Right cardiac atrium (tissue), 5 donors: ENCODE results near the gene REC8. TPM values are rescaled to one million over a fixed set of nuclear protein-coding genes. Genes with fewer than 3 reads are reported as not detected.

ENCODE experiments used
- ATAC-seq, 2 donors: fragments of 200-7000 bp; cut with Tn5 transposase; one replicate each; pipeline versions ENCODE4 v1.8.0 to v1.9.1; 2020; ENCODE audit warnings: moderate library complexity in 2 of 2, mild to moderate bottlenecking in 1 of 2
- DNase-seq, 3 donors: peaks; one replicate each; pipeline ENCODE4 v3.0.0-alpha.2; 2020
- H3K27ac ChIP-seq: one replicate; pipeline ENCODE4 v1.5.1; 2013; ENCODE audit warnings: mild to moderate bottlenecking, low read length, control low read depth, moderate library complexity
- H3K27me3 ChIP-seq: one replicate; pipeline ENCODE4 v1.6.1; 2013; ENCODE audit not compliant: control insufficient read depth, insufficient read depth
- H3K4me1 ChIP-seq: one replicate; pipeline ENCODE4 v1.6.1; 2013; ENCODE audit warnings: low read length; ENCODE audit not compliant: control insufficient read depth, insufficient read depth
- H3K4me3 ChIP-seq: one replicate; pipeline ENCODE4 v1.5.1; 2013; ENCODE audit warnings: low read length, control low read depth
- H3K9me3 ChIP-seq: one replicate; pipeline ENCODE4 v1.6.1; 2013; ENCODE audit warnings: low read length; ENCODE audit not compliant: control insufficient read depth
- WGBS: extraction: QIAGEN DNeasy Blood & Tissue Kit; methylation state at CpG from one replicate; pipeline ENCODE4 v1.1.7; 2013; 5-methylcytosine and 5-hydroxymethylcytosine counted together
- intact Hi-C, 4 donors: fragments of 100-400 bp; cut with DNase I; formaldehyde crosslinking; loops; one replicate each; pipeline versions ENCODE4 v1.11.0 to v1.14.0; 2022 to 2023
- polyA plus RNA-seq: library from polyadenylated mRNA; stranded (reverse); fragments of 200-250 nt; gene quantifications from one replicate; pipeline ENCODE4 v1.2.3, GENCODE V29; 2013
- total RNA-seq, 4 donors: library from RNA; stranded (reverse); fragmentation: NEBNext Ultra II Directional; extraction: Animal tissue kit (Norgen Biotek cat#: 25700); gene quantifications; one replicate each; pipeline ENCODE4 v1.2.1, GENCODE V29; 2021
- donor health status: healthy with polysubstance abuse.
- donor health status: DM: no; HTN: yes; CAD: no.
- donor health status: DM: no; HTN: no; CAD: no.
- donor health status: DM: no; HTN: yes; CAD: no; lungs with severe emphysema.
- donor health status: DM: yes; HTN: yes; CAD: no.

REC8 gene
- total and polyA plus RNA-seq, 5 donors: 1.9 to 5.8 (median 3.5) TPM

DNA sequence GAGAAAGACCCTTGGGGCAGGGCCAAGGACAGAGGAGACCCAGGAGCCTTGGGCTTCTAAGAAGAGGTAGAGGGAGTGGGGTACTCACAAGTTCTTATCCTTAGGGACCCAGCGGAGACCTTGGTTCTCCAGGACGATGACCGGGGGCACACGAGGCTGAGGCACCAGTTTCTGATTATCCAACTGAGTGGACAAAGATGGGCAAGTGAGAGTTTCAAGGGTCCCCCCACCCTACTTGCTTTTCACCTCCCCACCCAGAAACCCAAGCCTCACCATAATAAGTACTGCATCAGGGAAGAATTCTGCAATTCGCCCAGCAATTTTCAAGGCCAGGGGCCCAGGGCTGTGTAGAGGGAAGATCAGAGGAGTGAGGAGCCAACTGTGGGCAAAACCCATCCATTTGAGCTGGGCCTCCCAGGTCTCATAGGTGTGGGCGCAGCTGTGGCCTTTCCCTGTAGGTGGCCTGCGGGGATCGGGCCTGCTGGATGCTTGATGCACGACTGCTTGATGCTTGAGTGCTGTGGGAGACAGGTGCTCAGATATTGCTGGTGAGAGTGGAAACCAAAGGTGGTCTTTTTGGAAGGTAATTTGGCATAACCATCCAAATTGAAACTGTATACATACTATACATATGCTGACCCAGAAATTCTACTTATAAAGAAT, 32.5 kb upstream of the REC8 start:
- peaks cover 2% of the 10 kb centered on the region for H3K4me1 ChIP-seq
- WGBS: 89% methylated on average over 9 of the region's 9 CpGs
- ATAC-seq (no peak), DNase-seq (no peak)
- no peaks in the 10 kb centered on the region for H3K27me3 ChIP-seq
- no peak overlapping the region for H3K4me3 ChIP-seq
- H3K9me3 ChIP-seq: no peaks in the 10 kb centered on the region
- H3K27ac ChIP-seq: no peak overlapping the region
- intact Hi-C loops: no loop called here

DNA sequence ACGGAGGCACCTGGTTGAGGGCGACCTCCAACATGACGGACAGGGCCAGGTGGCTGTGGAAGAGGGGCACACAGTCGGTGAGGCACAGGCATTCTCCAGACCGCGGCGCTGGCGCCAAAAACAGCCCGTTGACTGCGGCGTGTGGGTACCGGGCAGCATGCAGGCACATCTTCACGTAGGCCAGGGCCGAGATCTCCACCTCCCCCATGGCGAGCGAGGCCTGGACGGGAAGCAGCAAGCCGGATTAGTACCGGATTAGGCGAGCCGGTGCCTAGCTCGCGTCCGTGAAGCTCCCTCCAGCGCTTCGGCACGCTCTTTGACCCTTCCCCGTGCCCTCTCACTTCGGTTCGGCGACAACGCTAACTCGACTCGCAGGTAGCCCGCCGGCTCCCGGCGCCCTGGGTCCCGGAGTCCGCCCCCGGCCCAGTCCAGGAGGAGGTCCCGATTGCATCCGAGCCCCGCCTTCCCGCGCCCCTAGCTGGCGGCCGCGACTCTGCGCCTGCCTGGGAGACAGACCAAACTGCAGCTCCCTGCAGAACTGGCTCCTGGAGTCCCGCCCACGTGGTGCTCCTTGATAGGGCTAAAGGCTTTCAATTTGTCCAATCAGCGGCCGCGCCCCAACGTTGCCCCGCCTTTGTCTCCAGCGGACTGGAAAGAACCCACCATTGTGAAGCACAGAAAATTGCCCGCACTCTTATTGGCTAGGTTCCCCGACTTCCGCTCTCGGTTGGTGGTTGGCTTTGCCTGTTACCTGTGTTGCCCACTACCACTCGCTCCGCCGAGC, 30.6 kb upstream of the REC8 start, which contains the start of gene EMC9:
Gene EMC9, minus strand, starts transcription at position 495 of the 784 bp plus-strand sequence. Its CDS starts 287 bp downstream, at position 208.
- intact Hi-C loops: no loop called here
- Histone ChIP-seq H3K9me3 (no peaks in the 10 kb centered on the region), H3K27ac (peak within 1 kb of the TSS; percentile 98), H3K4me3 (peak within 1 kb of the TSS; percentile 75), H3K4me1 (peaks cover 6% of the 10 kb centered on the region), H3K27me3 (no peaks in the 10 kb centered on the region)
- ATAC-seq: peak; percentile 95 to 96
- peak; percentile 100 for DNase-seq
- under 1% methylated on average over 65 of the region's 65 CpGs for WGBS

DNA sequence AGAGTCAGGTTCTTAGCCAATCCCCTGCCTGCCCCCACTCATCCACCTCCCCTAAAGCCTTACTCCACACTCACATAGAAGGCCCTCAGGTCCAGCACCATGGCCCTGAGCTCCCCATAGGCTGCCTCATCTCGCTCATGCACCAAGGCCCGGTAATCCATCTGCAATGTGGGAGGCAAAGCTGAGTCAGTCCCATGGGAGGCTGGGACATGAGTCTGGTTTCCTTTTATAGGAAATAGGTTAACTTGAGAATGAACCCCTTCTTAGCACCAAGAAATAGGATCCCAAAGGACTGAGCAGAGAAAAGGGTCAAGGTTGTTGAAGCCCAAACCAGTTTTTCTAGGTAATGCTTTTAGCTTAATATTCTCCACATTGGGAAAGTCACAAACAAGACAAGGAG, 28.4 kb upstream of the REC8 start:
- WGBS: 59% methylated on average over 2 of the region's 2 CpGs
- ATAC-seq: no peak

DNA sequence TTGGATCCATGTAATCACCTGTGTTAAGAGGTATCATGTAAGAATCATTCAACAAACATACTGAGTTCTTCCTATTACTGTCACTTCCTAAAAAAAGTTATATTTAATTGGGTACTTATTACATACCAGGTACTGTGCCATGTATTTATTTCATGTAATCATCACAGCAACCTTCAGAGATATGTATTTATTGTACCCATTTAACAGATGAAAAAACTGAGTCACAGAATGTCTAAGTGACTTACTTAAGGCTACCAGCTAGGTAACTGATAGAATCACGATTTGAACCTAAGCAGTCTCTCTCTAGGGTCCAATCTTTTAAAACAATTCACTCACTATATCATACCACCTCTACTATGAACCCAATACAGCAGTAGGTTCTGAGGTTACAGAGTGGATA, 27.4 kb upstream of the REC8 start:
- H3K4me1 ChIP-seq: peaks cover 13% of the 10 kb centered on the region
- intact Hi-C loops: no loop called here
- ATAC-seq: no peak
- H3K27ac ChIP-seq: no peak overlapping the region
- DNase-seq: no peak
- H3K27me3 ChIP-seq: no peaks in the 10 kb centered on the region
- WGBS: 86% methylated on average over 1 of the region's 1 CpG
- H3K4me3 ChIP-seq: no peak overlapping the region
- H3K9me3 ChIP-seq: no peaks in the 10 kb centered on the region

More for the DNA sequence above, 28.4 kb upstream of the REC8 start:
- H3K4me3 ChIP-seq: no peak overlapping the region
- no peaks in the 10 kb centered on the region for H3K9me3 ChIP-seq
- H3K27ac ChIP-seq: no peak overlapping the region
- no peak for DNase-seq
- no peaks in the 10 kb centered on the region for H3K27me3 ChIP-seq
- H3K4me1 ChIP-seq: peaks cover 12% of the 10 kb centered on the region
- intact Hi-C loops: no loop called here

DNA sequence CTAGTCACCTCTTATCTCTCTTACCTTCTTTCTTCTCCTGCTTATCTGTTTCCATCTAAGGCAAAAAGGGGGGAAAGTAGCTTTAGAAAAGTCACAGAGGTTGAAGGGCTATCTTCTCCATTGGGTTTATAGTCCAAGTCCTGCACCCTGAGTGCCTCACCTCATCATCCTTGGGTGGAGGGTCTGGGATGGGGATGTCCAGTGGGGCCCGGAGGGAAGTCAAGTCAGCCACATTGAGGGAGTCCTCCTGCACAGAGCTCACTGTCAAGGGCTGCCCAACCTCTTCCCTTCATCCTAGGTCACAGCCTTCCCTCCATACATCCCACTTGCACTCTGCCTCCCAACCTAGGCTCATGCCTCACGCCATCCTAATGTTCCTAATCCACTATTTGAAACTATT, 26.7 kb upstream of the REC8 start:
- ATAC-seq: no peak
- H3K9me3 ChIP-seq: no peaks in the 10 kb centered on the region
- no peak overlapping the region for H3K27ac ChIP-seq
- H3K4me1 ChIP-seq: peaks cover 12% of the 10 kb centered on the region
- WGBS: 97% methylated on average over 2 of the region's 2 CpGs
- no peak for DNase-seq
- no peak overlapping the region for H3K4me3 ChIP-seq
- intact Hi-C loops: no loop called here
- H3K27me3 ChIP-seq: no peaks in the 10 kb centered on the region

DNA sequence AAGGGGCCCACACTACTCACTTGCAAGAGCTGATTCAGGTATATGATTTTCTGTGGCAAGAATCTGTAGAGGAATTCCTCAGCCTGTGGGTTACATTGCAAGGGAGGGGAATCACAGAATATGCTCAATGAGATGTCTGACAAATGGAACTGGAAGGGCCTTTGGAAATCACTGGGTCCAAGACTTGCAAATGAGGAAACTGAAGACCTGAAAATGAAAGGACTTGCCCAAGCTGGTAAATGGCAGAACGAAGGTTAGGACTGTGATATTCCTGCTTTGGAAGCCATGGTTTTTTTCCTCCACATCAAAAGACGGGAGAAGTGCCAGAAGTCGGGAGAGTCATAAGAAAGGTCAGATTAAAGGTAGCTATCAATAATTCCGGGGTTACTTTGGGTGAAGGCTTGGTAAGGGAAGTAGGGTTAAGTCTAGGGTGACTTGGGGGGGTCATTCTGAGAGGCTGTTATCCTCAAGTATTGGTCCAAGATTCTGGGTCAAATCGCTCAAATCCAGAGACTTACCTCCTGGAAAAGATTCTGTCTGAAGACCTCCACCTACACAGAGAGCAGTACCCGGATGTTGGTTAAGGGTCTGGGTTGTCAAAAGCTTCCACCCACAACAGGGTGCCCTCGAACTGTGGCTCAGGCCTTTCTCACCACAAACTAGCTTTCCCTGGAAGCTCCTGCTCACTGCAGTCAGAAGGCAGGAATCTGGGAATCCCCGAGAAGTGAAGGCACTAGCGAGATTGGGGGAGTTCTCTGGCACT, 26.0 kb upstream of the REC8 start:
- DNase-seq: no peak
- intact Hi-C loops: no loop called here
- Histone ChIP-seq H3K27me3 (no peaks in the 10 kb centered on the region), H3K27ac (peak overlapping the region; percentile 95), H3K4me3 (peak overlapping the region; percentile 57), H3K9me3 (no peaks in the 10 kb centered on the region), H3K4me1 (peaks cover 12% of the 10 kb centered on the region)
- 18% methylated on average over 9 of the region's 9 CpGs for WGBS
- no peak for ATAC-seq

DNA sequence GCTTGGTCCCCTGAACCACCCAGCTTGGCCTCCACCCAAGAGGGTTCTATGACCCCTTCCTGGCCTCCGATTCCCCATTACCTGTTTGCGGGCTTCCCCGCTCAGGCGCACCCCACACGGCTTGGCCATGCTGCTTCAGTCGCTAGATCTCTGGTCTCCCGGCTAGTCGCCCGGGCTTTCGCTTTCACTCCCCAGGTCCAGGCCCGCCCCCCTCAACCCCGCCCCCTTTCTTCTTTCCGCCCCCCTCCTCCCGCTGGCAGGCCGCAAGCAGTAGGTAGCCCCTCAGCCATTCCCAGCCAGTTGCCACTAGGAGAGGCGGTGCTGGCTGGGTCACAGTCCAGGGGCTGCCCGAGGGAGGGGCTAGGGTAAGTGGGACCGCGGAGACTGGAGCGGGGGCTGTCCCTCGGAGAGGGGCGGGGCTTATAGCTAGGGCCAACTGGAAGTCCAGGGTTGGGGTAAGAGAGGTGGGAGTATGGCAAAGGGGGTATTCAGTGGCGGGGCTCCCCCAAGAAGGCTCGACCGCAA, 25.4 kb upstream of the REC8 start, which contains the start of gene PSME2:
Gene PSME2, minus strand, starts transcription at position 158 of the 525 bp plus-strand sequence. Its CDS starts 29 bp downstream, at position 129.
- peak; percentile 88 to 91 for ATAC-seq
- DNase-seq: peak; percentile 97 to 98 (median 97)
- Histone ChIP-seq H3K27ac (peak within 1 kb of the TSS; percentile 95), H3K27me3 (no peaks in the 10 kb centered on the region), H3K9me3 (no peaks in the 10 kb centered on the region), H3K4me3 (peak within 1 kb of the TSS; percentile 89), H3K4me1 (peaks cover 12% of the 10 kb centered on the region)
- intact Hi-C loops: no loop called here
- under 1% methylated on average over 25 of the region's 25 CpGs for WGBS

DNA sequence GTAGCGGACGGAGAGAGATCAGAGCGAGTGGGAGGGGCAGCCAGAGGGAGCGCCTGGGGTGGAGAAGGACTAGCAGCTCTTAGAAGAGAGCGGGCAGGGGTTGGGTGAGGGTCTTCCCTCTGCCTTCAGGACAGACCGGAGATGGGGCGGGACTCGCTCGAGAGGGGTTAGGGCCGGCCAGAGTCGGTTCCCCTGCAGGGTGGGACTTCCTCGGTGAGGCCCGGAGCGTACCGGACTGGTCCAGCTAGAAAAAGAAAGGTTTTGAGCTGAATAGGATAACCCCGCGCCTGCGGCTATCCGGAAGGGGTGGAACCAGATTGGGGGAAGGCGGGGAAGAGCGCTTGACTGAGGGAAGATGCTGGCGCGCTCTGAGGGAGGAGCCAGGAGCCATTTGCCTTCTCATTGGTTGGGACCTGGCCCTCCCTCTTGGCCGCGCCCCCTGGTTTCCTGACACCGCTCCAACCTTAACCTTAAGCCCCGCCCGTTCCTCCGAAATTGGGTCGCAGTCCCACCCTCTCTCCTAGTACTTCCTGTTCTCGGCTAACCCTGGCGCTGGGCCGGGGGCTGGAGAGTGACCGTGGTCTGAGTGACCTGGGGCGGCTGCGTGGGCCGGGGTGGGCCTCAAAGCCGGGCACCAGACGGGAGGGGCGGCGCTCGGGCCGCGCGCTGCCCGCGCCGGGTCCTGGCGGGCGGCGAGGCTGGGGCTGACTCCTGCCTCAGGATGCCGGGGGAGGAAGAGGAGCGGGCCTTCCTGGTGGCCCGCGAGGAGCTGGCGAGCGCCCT, 24.7 kb upstream of the REC8 start, which contains the start of gene RNF31:
Gene RNF31, plus strand, starts transcription at position 521 of the 783 bp plus-strand sequence. Its CDS starts 201 bp downstream, at position 722.
- no peaks in the 10 kb centered on the region for H3K27me3 ChIP-seq
- under 1% methylated on average over 57 of the region's 57 CpGs for WGBS
- peak within 1 kb of the TSS; percentile 89 for H3K4me3 ChIP-seq
- peaks cover 12% of the 10 kb centered on the region for H3K4me1 ChIP-seq
- peak; percentile 95 to 97 for ATAC-seq
- DNase-seq: peak; percentile 99
- intact Hi-C loops: no loop called here
- H3K27ac ChIP-seq: peak within 1 kb of the TSS; percentile 95
- no peaks in the 10 kb centered on the region for H3K9me3 ChIP-seq

DNA sequence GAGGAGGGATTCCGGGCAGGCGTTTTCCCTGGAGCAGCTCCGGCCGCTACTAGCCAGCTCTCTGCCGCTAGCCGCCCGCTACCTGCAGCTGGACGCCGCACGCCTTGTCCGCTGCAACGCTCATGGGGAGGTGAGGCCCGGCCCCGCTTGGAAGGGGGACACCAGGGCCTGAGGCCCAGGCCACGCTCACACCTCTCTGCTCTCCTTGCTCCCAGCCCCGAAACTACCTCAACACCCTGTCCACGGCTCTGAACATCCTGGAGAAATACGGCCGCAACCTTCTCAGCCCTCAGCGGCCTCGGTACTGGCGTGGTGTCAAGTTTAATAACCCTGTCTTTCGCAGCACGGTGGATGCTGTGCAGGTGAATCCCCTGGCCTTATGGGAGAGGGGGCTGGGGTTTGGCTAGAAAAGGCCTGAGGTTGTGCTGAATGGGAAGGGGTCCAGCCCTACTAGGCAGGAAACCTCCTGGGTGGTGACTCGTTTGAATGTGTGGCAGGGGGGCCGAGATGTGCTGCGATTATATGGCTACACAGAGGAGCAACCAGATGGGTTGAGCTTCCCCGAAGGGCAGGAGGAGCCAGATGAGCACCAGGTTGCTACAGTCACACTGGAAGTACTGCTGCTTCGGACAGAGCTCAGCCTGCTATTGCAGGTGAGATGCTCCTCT, 24.0 kb upstream of the REC8 start:
- H3K27ac ChIP-seq: peak overlapping the region; percentile 77
- H3K4me3 ChIP-seq: peak overlapping the region; percentile 89
- DNase-seq: no peak
- peaks cover 12% of the 10 kb centered on the region for H3K4me1 ChIP-seq
- no peaks in the 10 kb centered on the region for H3K27me3 ChIP-seq
- WGBS: 7% methylated on average over 29 of the region's 29 CpGs
- intact Hi-C loops: no loop called here
- no peak for ATAC-seq
- no peaks in the 10 kb centered on the region for H3K9me3 ChIP-seq
